ENCODE results near the gene GRM5. TPM values are rescaled to one million over a fixed set of nuclear protein-coding genes. Genes with fewer than 3 reads are reported as not detected.
"Not testable (repeated sequence)": the region's sequence is repeated elsewhere in the genome, so short reads cannot be mapped to it uniquely, and the experiment has no call there.

Gene GRM5
- polyA plus RNA-seq (2013, experiment 1 of 2) = 0.20 TPM
- 0.06 TPM for polyA plus RNA-seq (2013, experiment 2 of 2)

- peaks cover 68% of the 10 kb centered on the region for H3K27me3 ChIP-seq (ENCODE audit: insufficient read depth, low read length)
- not testable (repeated sequence) for H3K36me3 ChIP-seq (ENCODE audit: insufficient read depth, low read length); H3K4me1 ChIP-seq (ENCODE audit: insufficient read depth, low read length); H3K9me3 ChIP-seq (ENCODE audit: insufficient read depth, low read depth, low read length); H3K9ac ChIP-seq (ENCODE audit: low read depth, low read length); H3K27ac ChIP-seq (ENCODE audit: low read depth, low read length)
- H3K4me3 ChIP-seq (ENCODE audit: low read length) = peak within 1 kb of the TSS; percentile 40
- WGBS = 3% methylated on average over 47 of the region's 47 CpGs
Observed at GRCh38 chr11:89065651-89066201, at the start of gene GRM5. GRM5 (minus strand) TSS chr11:89065982; CDS start chr11:89047872, 18,110 bp downstream.

DNA sequence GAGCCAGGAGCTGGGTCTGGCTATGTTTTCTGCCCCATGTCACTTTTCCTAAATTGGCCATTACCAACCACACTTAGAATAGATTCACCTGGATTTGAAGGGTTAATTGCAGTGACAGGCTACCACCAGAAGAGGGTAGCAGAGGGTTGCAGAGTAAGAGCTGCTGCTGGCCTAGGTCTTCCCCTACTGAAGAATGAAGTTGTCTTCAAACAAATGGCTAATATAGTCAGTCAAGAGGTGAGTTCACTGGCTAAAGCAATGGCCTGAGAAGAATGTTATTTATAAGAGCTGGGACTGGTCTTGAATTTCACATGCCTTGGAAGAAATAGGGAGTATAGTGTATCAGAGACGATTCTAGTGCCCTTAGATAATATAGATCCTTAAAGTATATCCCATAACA, 32.2 kb upstream of the GRM5 start:
- H3K27me3 ChIP-seq (ENCODE audit: insufficient read depth, low read length); H3K27ac ChIP-seq (ENCODE audit: low read depth, low read length); H3K4me3 ChIP-seq (ENCODE audit: low read length); H3K4me1 ChIP-seq (ENCODE audit: insufficient read depth, low read length); H3K9ac ChIP-seq (ENCODE audit: low read depth, low read length); H3K9me3 ChIP-seq (ENCODE audit: insufficient read depth, low read depth, low read length); H3K36me3 ChIP-seq (ENCODE audit: insufficient read depth, low read length): not testable (repeated sequence)
- WGBS = no CpG with 5 or more reads among the region's 1 CpG

GRCh38 chr11:89093806-89094205, 28.0 kb upstream of the GRM5 start:
- not testable (repeated sequence) for H3K4me3 ChIP-seq (ENCODE audit: low read length)
- 100% methylated on average over 1 of the region's 2 CpGs for WGBS

DNA sequence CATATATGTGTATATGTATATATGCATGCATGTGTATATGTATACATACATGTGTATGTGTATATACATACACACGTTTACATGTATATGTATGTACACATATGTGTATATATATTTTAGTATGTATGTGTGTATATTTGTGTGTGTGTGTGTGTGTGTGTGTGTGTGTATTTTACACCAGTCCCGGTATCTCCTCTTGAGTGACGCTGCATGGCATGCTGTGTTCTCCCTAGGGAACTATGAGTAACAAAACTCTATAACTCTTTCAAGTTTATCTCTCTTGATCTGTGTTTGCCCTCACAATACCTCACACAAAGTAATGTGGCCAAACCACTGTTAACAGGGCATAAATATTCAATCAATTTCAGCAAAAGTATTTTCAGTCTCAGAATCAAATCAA, 19.2 kb upstream of the GRM5 start:
- H3K27ac ChIP-seq (ENCODE audit: low read depth, low read length); H3K9me3 ChIP-seq (ENCODE audit: insufficient read depth, low read depth, low read length); H3K27me3 ChIP-seq (ENCODE audit: insufficient read depth, low read length); H3K9ac ChIP-seq (ENCODE audit: low read depth, low read length); H3K4me3 ChIP-seq (ENCODE audit: low read length); H3K36me3 ChIP-seq (ENCODE audit: insufficient read depth, low read length); H3K4me1 ChIP-seq (ENCODE audit: insufficient read depth, low read length): not testable (repeated sequence)
- 100% methylated on average over 1 of the region's 3 CpGs for WGBS

More at GRCh38 chr11:89093806-89094205, 28.0 kb upstream of the GRM5 start:
- H3K27me3 ChIP-seq (ENCODE audit: insufficient read depth, low read length); H3K9ac ChIP-seq (ENCODE audit: low read depth, low read length); H3K36me3 ChIP-seq (ENCODE audit: insufficient read depth, low read length); H3K27ac ChIP-seq (ENCODE audit: low read depth, low read length); H3K4me1 ChIP-seq (ENCODE audit: insufficient read depth, low read length); H3K9me3 ChIP-seq (ENCODE audit: insufficient read depth, low read depth, low read length): not testable (repeated sequence)

DNA sequence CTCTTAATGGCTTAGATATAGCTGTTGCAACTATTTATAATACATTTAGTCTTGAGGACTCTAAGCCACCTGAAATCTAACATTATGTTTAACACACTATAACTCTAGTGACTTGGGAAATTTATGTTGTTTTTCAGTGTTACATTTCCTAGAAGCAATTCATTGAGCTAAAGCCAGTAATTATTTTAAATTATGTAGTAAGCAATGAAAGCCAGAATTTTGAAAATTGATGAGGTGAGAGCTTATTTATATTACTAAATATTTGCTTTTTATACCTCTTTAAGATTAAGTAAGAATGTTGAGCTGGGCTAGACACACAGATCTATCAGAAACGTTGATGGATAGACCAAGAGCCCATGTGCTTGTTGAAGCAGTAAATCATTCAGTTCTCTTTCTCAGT, 5.1 kb upstream of the GRM5 start:
- not testable (repeated sequence) for H3K9me3 ChIP-seq (ENCODE audit: insufficient read depth, low read depth, low read length); H3K36me3 ChIP-seq (ENCODE audit: insufficient read depth, low read length); H3K27ac ChIP-seq (ENCODE audit: low read depth, low read length); H3K9ac ChIP-seq (ENCODE audit: low read depth, low read length); H3K4me3 ChIP-seq (ENCODE audit: low read length); H3K4me1 ChIP-seq (ENCODE audit: insufficient read depth, low read length)
- WGBS = 95% methylated on average over 1 of the region's 1 CpG
- H3K27me3 ChIP-seq (ENCODE audit: insufficient read depth, low read length) = peaks cover 23% of the 10 kb centered on the region

GRCh38 chr11:89067264-89067663, 1.5 kb upstream of the GRM5 start:
- H3K27me3 ChIP-seq (ENCODE audit: insufficient read depth, low read length) = peaks cover 59% of the 10 kb centered on the region
- no peaks in the 10 kb centered on the region for H3K9me3 ChIP-seq (ENCODE audit: insufficient read depth, low read depth, low read length)
- no peak overlapping the region for H3K27ac ChIP-seq (ENCODE audit: low read depth, low read length)
- H3K4me3 ChIP-seq (ENCODE audit: low read length) = no peak overlapping the region
- no peaks in the 10 kb centered on the region for H3K4me1 ChIP-seq (ENCODE audit: insufficient read depth, low read length)
- H3K36me3 ChIP-seq (ENCODE audit: insufficient read depth, low read length) = no peaks in the 10 kb centered on the region
- H3K9ac ChIP-seq (ENCODE audit: low read depth, low read length) = no peak overlapping the region

- 40% methylated on average over 6 of the region's 6 CpGs for WGBS
- H3K36me3 ChIP-seq (ENCODE audit: insufficient read depth, low read length) = no peaks in the 10 kb centered on the region
- H3K9me3 ChIP-seq (ENCODE audit: insufficient read depth, low read depth, low read length) = no peaks in the 10 kb centered on the region
- peaks cover 68% of the 10 kb centered on the region for H3K27me3 ChIP-seq (ENCODE audit: insufficient read depth, low read length)
- no peaks in the 10 kb centered on the region for H3K4me1 ChIP-seq (ENCODE audit: insufficient read depth, low read length)
- H3K9ac ChIP-seq (ENCODE audit: low read depth, low read length) = no peak overlapping the region
- no peak overlapping the region for H3K27ac ChIP-seq (ENCODE audit: low read depth, low read length)
- H3K4me3 ChIP-seq (ENCODE audit: low read length) = peak overlapping the region; percentile 40
Observed at GRCh38 chr11:89065066-89065465, 716 bp downstream of the GRM5 start.

DNA sequence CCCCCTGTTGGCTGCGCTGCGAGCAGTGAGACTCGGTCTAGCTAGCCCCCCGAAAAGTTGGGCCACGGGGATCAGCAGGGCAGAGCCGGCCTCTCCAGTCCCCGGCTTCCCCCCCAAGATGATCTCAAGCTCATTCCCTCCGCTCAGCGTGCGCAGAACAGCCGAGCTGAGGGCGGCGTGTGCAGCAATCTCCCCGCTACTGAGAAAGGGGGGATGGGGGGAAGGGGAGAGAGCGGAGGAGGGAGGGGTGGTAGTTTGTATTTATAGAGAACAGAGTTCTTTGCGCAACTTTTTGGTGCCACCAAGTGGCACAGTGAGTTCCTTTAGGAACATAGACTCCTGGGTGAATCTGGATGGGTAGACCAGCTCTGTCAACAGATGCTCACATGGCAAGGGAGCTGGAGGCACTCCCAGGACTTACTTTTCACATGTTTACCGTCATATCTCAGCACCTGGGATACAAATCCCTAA, 2.3 kb downstream of the GRM5 start:
- 20% methylated on average over 14 of the region's 17 CpGs for WGBS
- not testable (repeated sequence) for H3K27ac ChIP-seq (ENCODE audit: low read depth, low read length); H3K4me1 ChIP-seq (ENCODE audit: insufficient read depth, low read length); H3K9ac ChIP-seq (ENCODE audit: low read depth, low read length); H3K36me3 ChIP-seq (ENCODE audit: insufficient read depth, low read length); H3K9me3 ChIP-seq (ENCODE audit: insufficient read depth, low read depth, low read length)
- H3K4me3 ChIP-seq (ENCODE audit: low read length) = peak overlapping the region; percentile 36
- H3K27me3 ChIP-seq (ENCODE audit: insufficient read depth, low read length) = peaks cover 68% of the 10 kb centered on the region

DNA sequence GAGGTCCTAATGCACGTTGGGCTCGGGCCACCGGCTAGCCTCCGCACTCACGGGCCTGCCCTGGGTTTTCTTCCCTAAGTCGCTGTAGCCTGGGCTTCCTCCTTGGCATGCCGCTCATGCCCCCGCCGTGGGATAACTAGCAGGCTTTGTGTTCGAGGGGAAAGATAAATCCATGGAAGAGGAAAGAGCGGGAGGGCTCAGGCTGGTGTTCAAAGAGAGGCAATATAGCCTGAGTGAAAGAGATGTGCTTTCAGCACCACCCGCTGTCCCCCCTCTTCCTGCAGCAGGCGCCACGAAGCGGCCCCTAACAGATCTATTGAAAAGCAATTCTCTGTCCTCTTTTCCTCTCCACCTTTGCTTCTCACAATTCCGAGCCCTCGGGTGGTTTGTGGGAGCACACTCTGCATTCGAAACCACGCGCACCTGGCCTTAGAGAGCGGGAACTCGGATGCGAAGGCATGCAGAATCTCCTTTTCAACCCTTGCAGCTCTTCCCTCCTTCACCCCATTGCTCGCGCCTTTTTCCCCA, 2.9 kb downstream of the GRM5 start:
- WGBS = 13% methylated on average over 16 of the region's 25 CpGs
- not testable (repeated sequence) for H3K9me3 ChIP-seq (ENCODE audit: insufficient read depth, low read depth, low read length); H3K36me3 ChIP-seq (ENCODE audit: insufficient read depth, low read length); H3K4me1 ChIP-seq (ENCODE audit: insufficient read depth, low read length); H3K27ac ChIP-seq (ENCODE audit: low read depth, low read length); H3K9ac ChIP-seq (ENCODE audit: low read depth, low read length)
- H3K4me3 ChIP-seq (ENCODE audit: low read length) = peak overlapping the region; percentile 36
- H3K27me3 ChIP-seq (ENCODE audit: insufficient read depth, low read length) = peaks cover 65% of the 10 kb centered on the region

- 43% methylated on average over 4 of the region's 5 CpGs for WGBS
Observed at GRCh38 chr11:89061839-89062238, 3.9 kb downstream of the GRM5 start.

DNA sequence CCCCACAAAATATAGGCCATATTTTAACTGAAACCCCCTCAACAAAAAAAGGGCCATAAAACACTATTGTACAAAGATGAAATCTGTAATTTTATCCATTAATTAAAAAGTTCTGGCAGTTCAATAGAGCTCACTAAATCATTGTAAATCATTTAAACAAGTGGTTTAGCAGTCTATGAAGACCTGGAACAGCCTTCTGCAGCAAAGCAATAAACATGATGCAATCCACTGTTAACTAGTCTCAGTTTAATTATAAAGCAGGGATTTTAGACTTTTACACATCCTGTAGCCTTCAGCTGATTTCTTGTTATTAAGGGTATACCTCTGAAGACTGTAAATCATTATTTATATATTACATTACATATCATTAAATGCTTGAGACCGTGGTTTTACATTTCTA, 8.4 kb downstream of the GRM5 start:
- H3K9ac ChIP-seq (ENCODE audit: low read depth, low read length); H3K4me3 ChIP-seq (ENCODE audit: low read length); H3K36me3 ChIP-seq (ENCODE audit: insufficient read depth, low read length); H3K9me3 ChIP-seq (ENCODE audit: insufficient read depth, low read depth, low read length); H3K4me1 ChIP-seq (ENCODE audit: insufficient read depth, low read length); H3K27ac ChIP-seq (ENCODE audit: low read depth, low read length): not testable (repeated sequence)
- peaks cover 11% of the 10 kb centered on the region for H3K27me3 ChIP-seq (ENCODE audit: insufficient read depth, low read length)
- WGBS = no CpG with 5 or more reads among the region's 1 CpG

More at GRCh38 chr11:89061839-89062238, 3.9 kb downstream of the GRM5 start:
- H3K27ac ChIP-seq (ENCODE audit: low read depth, low read length); H3K9ac ChIP-seq (ENCODE audit: low read depth, low read length); H3K36me3 ChIP-seq (ENCODE audit: insufficient read depth, low read length); H3K4me1 ChIP-seq (ENCODE audit: insufficient read depth, low read length); H3K9me3 ChIP-seq (ENCODE audit: insufficient read depth, low read depth, low read length); H3K4me3 ChIP-seq (ENCODE audit: low read length): not testable (repeated sequence)
- H3K27me3 ChIP-seq (ENCODE audit: insufficient read depth, low read length) = peaks cover 55% of the 10 kb centered on the region

DNA sequence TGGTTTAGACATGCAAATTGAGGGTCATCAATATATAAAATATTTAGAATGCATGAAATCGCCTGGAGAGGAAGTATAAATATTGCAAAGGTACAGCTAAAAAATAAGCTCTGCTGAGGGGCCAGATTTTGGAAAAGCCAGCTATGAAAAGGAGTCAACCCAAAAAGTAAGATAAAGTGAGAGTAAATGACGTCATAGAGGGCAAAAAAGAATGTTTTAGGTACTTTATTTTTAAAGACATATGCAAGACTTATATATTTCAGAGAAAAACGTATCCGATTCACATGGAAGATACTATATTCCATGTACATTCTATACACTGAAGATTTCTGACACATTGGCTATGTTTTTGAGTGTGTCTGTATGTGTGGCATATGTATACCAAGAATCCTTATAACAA, 13.6 kb downstream of the GRM5 start:
- Histone ChIP-seq H3K36me3 (ENCODE audit: insufficient read depth, low read length) (no peaks in the 10 kb centered on the region), H3K27ac (ENCODE audit: low read depth, low read length) (no peak overlapping the region), H3K4me1 (ENCODE audit: insufficient read depth, low read length) (no peaks in the 10 kb centered on the region), H3K9ac (ENCODE audit: low read depth, low read length) (no peak overlapping the region), H3K9me3 (ENCODE audit: insufficient read depth, low read depth, low read length) (no peaks in the 10 kb centered on the region), H3K4me3 (ENCODE audit: low read length) (no peak overlapping the region), H3K27me3 (ENCODE audit: insufficient read depth, low read length) (no peaks in the 10 kb centered on the region)
- WGBS = 92% methylated on average over 2 of the region's 4 CpGs
